GM23338 (cell line): ENCODE results near the gene SYMPK. TPM values are rescaled to one million over a fixed set of nuclear protein-coding genes. Genes with fewer than 3 reads are reported as not detected.

ENCODE experiments used
- ATAC-seq: fragments of 200-7000 bp; cut with Tn5 transposase; 3 replicates; pipeline ENCODE4 v1.9.1; 2020
- DNase-seq: peaks from one replicate; pipeline ENCODE4 v3.0.0-alpha.2; 2015; ENCODE audit warnings: low spot score
- H2AFZ ChIP-seq: fragments of 200-600 bp; sonication (generic); 2 replicates; pipeline ENCODE4 v1.8.0; 2016; ENCODE audit warnings: antibody characterized with exemption, mild to moderate bottlenecking, moderate library complexity
- H3F3A ChIP-seq: fragments of 200-600 bp; sonication (generic); replicated peaks from 2 replicates; pipeline ENCODE4 v1.8.0; 2017; ENCODE audit warnings: antibody characterized with exemption, mixed run types, low read depth
- H3K27ac ChIP-seq: fragments of 200-600 bp; sonication (generic); 2 replicates; pipeline ENCODE4 v1.6.1; 2016; ENCODE audit warnings: low read depth
- H3K27me3 ChIP-seq: fragments of 200-600 bp; sonication (generic); 2 replicates; pipeline ENCODE4 v1.8.0; 2016; ENCODE audit warnings: mild to moderate bottlenecking, mixed run types, moderate library complexity; ENCODE audit not compliant: insufficient read depth
- H3K36me3 ChIP-seq: fragments of 200-600 bp; sonication (generic); 2 replicates; pipeline ENCODE4 v1.8.0; 2016; ENCODE audit warnings: mild to moderate bottlenecking; ENCODE audit not compliant: insufficient read depth
- H3K4me1 ChIP-seq: fragments of 200-600 bp; sonication (generic); 2 replicates; pipeline ENCODE4 v1.8.0; 2016; ENCODE audit warnings: mild to moderate bottlenecking, moderate library complexity; ENCODE audit not compliant: insufficient read depth
- H3K4me2 ChIP-seq: fragments of 200-600 bp; sonication (generic); 2 replicates; pipeline ENCODE4 v1.7.1; 2017; ENCODE audit warnings: mixed run types
- H3K4me3 ChIP-seq: fragments of 200-600 bp; sonication (generic); 2 replicates; pipeline ENCODE4 v1.6.1; 2016; ENCODE audit warnings: mixed run types
- H3K79me2 ChIP-seq: fragments of 200-600 bp; sonication (generic); replicated peaks from 2 replicates; pipeline ENCODE4 v1.8.0; 2017; ENCODE audit warnings: mild to moderate bottlenecking; ENCODE audit not compliant: insufficient read depth
- H3K9me2 ChIP-seq: fragments of 200-600 bp; sonication (generic); 2 replicates; pipeline ENCODE4 v1.8.0; 2017; ENCODE audit not compliant: insufficient read depth
- H4K20me1 ChIP-seq: fragments of 200-600 bp; sonication (generic); replicated peaks from 2 replicates; pipeline ENCODE4 v1.8.0; 2017; ENCODE audit warnings: mild to moderate bottlenecking; ENCODE audit not compliant: insufficient read depth
- H3K27ac Mint-ChIP-seq: 2 replicates; pipeline ENCODE4 v1.8.0; 2020; ENCODE audit warnings: inconsistent platforms, mild to moderate bottlenecking, moderate library complexity, mixed read lengths
- H3K27me3 Mint-ChIP-seq: 3 replicates; pipeline ENCODE4 v1.8.0; 2022; ENCODE audit warnings: low read depth, mild to moderate bottlenecking, moderate library complexity, mixed read lengths, inconsistent platforms; ENCODE audit not compliant: insufficient read depth, poor library complexity
- H3K36me3 Mint-ChIP-seq: 3 replicates; pipeline ENCODE4 v1.8.0; 2021; ENCODE audit warnings: low read depth, mild to moderate bottlenecking, inconsistent platforms, moderate library complexity, mixed read lengths
- H3K4me1 Mint-ChIP-seq: 3 replicates; pipeline ENCODE4 v1.8.0; 2020; ENCODE audit warnings: mild to moderate bottlenecking, inconsistent platforms, mixed read lengths
- H3K4me3 Mint-ChIP-seq: 3 replicates; pipeline ENCODE4 v1.8.0; 2021; ENCODE audit warnings: moderate library complexity, mild to moderate bottlenecking, inconsistent platforms, mixed read lengths
- H3K9me3 Mint-ChIP-seq: 3 replicates; pipeline ENCODE4 v1.8.0; 2020; ENCODE audit warnings: moderate library complexity, mild to moderate bottlenecking, inconsistent platforms, mixed read lengths
- CREB1 ChIP-seq: fragments of 250-450 bp; sonication (Bioruptor Pico); IDR thresholded peaks from 2 replicates; pipeline ENCODE4 v1.5.0; 2020; ENCODE audit warnings: low read depth, mild to moderate bottlenecking, moderate library complexity
- EZH2 ChIP-seq: fragments of 200-600 bp; sonication (generic); IDR thresholded peaks from one replicate; pipeline ENCODE4 v1.8.0; 2017; ENCODE audit warnings: antibody characterized with exemption, mild to moderate bottlenecking, low read depth; ENCODE audit not compliant: unreplicated experiment
- EZH2phosphoT487 ChIP-seq: fragments of 200-600 bp; sonication (generic); IDR thresholded peaks from one replicate; pipeline ENCODE4 v1.8.1; 2018; ENCODE audit warnings: antibody characterized with exemption; ENCODE audit not compliant: unreplicated experiment
- NANOG ChIP-seq: IDR thresholded peaks from 2 replicates; pipeline ENCODE4 v1.6.1; 2016; ENCODE audit warnings: antibody characterized with exemption, borderline replicate concordance
- POLR2AphosphoS5 ChIP-seq: IDR thresholded peaks from 2 replicates; pipeline ENCODE4 v1.6.1; 2016; ENCODE audit warnings: antibody characterized with exemption, low read depth
- STAT1 ChIP-seq: IDR thresholded peaks from one replicate; pipeline ENCODE4 v1.6.1; 2016; ENCODE audit warnings: antibody characterized with exemption; ENCODE audit not compliant: unreplicated experiment
- ZNF114 ChIP-seq: fragments of 250-450 bp; sonication (Bioruptor Pico); IDR thresholded peaks from 2 replicates; pipeline ENCODE4 v1.5.0; 2020; ENCODE audit warnings: mild to moderate bottlenecking, moderate library complexity
- ZNF331 ChIP-seq: fragments of 250-450 bp; sonication (Bioruptor Pico); IDR thresholded peaks from 2 replicates; pipeline ENCODE4 v1.5.0; 2020; ENCODE audit warnings: low read depth, mild to moderate bottlenecking, moderate library complexity
- polyA plus RNA-seq: library from polyadenylated mRNA; unstranded; fragments of >200 nt; fragmentation: Nextera tagmentation; extraction: Ambion mirVana; gene quantifications from 2 replicates; pipeline ENCODE4 v1.2.1, GENCODE V29; 2016
- total RNA-seq: library from RNA; depleted of rRNA; stranded (reverse); fragments of >200 nt; shearing (Covaris generic); gene quantifications from 2 replicates; pipeline ENCODE4 v1.2.3, GENCODE V29; 2014
- TF ChIP-seq, protein P1 (sequence below), 2 experiments: fragments of 200-600 bp in 1 of 2; sonication (generic) in 1 of 2; conservative IDR thresholded peaks; 2 replicates each; pipeline versions ENCODE4 v1.5.1 to v1.6.1; 2016 to 2017; ENCODE audit warnings: antibody characterized with exemption in 2 of 2, low read depth in 2 of 2, mild to moderate bottlenecking in 2 of 2, moderate library complexity in 1 of 2
- TF ChIP-seq, protein P2 (sequence below): IDR thresholded peaks from one replicate; pipeline ENCODE4 v1.6.1; 2018; ENCODE audit warnings: antibody characterized with exemption; ENCODE audit not compliant: unreplicated experiment

Gene SYMPK
- total and polyA plus RNA-seq, 2 experiments from 2014 or later: 36.8 to 82.1 TPM

DNA sequence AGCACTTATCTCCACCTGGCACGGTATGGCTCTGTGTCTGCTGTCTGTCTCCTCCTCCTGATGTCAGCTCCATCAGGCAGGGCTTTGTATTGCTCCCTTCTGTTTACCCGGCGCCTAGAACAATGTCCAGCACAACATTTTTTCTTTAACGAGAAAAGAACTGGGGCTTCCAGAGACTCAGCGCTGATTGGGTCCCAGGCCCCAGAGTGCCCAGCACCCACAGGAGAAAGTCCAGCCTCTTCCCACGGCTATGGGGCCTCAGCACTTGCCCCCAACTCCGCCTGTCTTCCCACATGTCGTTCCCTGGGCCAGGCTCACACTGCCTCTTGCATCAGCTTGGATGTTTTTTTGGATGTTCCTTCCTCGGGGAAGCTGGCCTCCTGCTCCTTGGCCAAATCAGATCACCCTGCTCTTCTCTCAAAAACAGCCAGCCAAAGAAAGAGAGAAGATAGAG, 32.6 kb upstream of the SYMPK start:
- H3K9me3 Mint-ChIP-seq: no peaks in the 10 kb centered on the region; the same call in 2 of the 3 replicates
- H3K27ac Mint-ChIP-seq: 0 out of 2 replicates have a peak overlapping the region, but pooled peaks have one; percentile 10
- H2AFZ ChIP-seq: no peak overlapping the region
- DNase-seq: no peak
- TF ChIP-seq EZH2 (no peak), NANOG (no peak), EZH2phosphoT487 (no peak), CREB1 (CRISPR knock-in tag) (no peak), ZNF114 (no peak), POLR2AphosphoS5 (no peak), ZNF331 (CRISPR knock-in tag) (no peak)
- H3K36me3 Mint-ChIP-seq: peaks cover 26% of the 10 kb centered on the region
- H4K20me1 ChIP-seq: no peaks in the 10 kb centered on the region; the same call in 1 of the 2 replicates
- H3K4me2 ChIP-seq: no peak overlapping the region
- no peak overlapping the region; the same call in 1 of the 2 replicates for H3K27ac ChIP-seq
- peaks cover 9% of the 10 kb centered on the region for H3K27me3 Mint-ChIP-seq
- no peaks in the 10 kb centered on the region for H3K9me2 ChIP-seq
- H3K4me1 Mint-ChIP-seq: peaks cover 6% of the 10 kb centered on the region
- no peak overlapping the region for H3K4me3 ChIP-seq
- H3K36me3 ChIP-seq: no peaks in the 10 kb centered on the region
- no peak overlapping the region; the same call in 2 of the 3 replicates for H3K4me3 Mint-ChIP-seq
- peaks cover 7% of the 10 kb centered on the region; the same call in 1 of the 2 replicates for H3F3A ChIP-seq
- H3K27me3 ChIP-seq: peaks cover 8% of the 10 kb centered on the region
- H3K79me2 ChIP-seq: no peaks in the 10 kb centered on the region
- ATAC-seq: no peak
- H3K4me1 ChIP-seq: 0 out of 2 replicates have a peak, but pooled peaks cover 3% of the 10 kb centered on the region

DNA sequence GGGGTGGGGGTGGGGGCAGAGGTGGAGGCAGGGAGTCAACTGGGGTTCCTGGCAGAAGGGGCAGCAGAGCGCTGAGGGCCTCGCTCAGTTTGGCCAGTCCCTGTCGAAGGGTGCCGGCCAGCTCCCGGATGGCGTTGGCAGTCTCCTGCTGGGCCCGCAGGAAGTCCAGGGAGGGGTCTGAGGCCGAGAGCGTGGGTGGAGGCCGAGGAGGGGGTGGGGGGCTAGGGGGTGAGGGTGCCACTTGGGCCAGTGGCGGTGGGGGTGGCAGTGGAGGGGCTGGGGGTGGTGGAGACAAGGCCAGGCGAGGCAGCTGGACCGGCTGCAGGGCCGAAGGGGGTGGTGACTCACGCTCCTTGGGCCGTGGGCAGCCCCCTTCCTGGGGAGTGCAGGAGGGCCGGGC, 27.9 kb upstream of the SYMPK start:
- Histone ChIP-seq H3K9me2 (no peaks in the 10 kb centered on the region), H2AFZ (no peak overlapping the region), H3K79me2 (no peaks in the 10 kb centered on the region), H3F3A (peaks cover 6% of the 10 kb centered on the region; the same call in 1 of the 2 replicates), H4K20me1 (no peaks in the 10 kb centered on the region; the same call in 1 of the 2 replicates), H3K4me1 (peaks cover 3% of the 10 kb centered on the region; the same call in 1 of the 2 replicates), H3K36me3 (no peaks in the 10 kb centered on the region), H3K4me2 (no peak overlapping the region), H3K27ac (no peak overlapping the region), H3K4me3 (no peak overlapping the region), H3K27me3 (no peaks in the 10 kb centered on the region)
- H3K27me3 Mint-ChIP-seq: peaks cover 11% of the 10 kb centered on the region
- H3K4me3 Mint-ChIP-seq: no peak overlapping the region
- H3K9me3 Mint-ChIP-seq: no peaks in the 10 kb centered on the region; the same call in 2 of the 3 replicates
- H3K27ac Mint-ChIP-seq: no peak overlapping the region
- H3K36me3 Mint-ChIP-seq: peaks cover 10% of the 10 kb centered on the region
- ATAC-seq (no peak), DNase-seq (no peak)
- H3K4me1 Mint-ChIP-seq: peaks cover 6% of the 10 kb centered on the region
- TF ChIP-seq, protein P1, sequence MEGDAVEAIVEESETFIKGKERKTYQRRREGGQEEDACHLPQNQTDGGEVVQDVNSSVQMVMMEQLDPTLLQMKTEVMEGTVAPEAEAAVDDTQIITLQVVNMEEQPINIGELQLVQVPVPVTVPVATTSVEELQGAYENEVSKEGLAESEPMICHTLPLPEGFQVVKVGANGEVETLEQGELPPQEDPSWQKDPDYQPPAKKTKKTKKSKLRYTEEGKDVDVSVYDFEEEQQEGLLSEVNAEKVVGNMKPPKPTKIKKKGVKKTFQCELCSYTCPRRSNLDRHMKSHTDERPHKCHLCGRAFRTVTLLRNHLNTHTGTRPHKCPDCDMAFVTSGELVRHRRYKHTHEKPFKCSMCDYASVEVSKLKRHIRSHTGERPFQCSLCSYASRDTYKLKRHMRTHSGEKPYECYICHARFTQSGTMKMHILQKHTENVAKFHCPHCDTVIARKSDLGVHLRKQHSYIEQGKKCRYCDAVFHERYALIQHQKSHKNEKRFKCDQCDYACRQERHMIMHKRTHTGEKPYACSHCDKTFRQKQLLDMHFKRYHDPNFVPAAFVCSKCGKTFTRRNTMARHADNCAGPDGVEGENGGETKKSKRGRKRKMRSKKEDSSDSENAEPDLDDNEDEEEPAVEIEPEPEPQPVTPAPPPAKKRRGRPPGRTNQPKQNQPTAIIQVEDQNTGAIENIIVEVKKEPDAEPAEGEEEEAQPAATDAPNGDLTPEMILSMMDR (conservative IDR thresholded peaks at IDR 0.05; ENCODE audit: low read depth in 2 of 2): no peak
- TF ChIP-seq STAT1: no peak
- TF ChIP-seq, protein P2, sequence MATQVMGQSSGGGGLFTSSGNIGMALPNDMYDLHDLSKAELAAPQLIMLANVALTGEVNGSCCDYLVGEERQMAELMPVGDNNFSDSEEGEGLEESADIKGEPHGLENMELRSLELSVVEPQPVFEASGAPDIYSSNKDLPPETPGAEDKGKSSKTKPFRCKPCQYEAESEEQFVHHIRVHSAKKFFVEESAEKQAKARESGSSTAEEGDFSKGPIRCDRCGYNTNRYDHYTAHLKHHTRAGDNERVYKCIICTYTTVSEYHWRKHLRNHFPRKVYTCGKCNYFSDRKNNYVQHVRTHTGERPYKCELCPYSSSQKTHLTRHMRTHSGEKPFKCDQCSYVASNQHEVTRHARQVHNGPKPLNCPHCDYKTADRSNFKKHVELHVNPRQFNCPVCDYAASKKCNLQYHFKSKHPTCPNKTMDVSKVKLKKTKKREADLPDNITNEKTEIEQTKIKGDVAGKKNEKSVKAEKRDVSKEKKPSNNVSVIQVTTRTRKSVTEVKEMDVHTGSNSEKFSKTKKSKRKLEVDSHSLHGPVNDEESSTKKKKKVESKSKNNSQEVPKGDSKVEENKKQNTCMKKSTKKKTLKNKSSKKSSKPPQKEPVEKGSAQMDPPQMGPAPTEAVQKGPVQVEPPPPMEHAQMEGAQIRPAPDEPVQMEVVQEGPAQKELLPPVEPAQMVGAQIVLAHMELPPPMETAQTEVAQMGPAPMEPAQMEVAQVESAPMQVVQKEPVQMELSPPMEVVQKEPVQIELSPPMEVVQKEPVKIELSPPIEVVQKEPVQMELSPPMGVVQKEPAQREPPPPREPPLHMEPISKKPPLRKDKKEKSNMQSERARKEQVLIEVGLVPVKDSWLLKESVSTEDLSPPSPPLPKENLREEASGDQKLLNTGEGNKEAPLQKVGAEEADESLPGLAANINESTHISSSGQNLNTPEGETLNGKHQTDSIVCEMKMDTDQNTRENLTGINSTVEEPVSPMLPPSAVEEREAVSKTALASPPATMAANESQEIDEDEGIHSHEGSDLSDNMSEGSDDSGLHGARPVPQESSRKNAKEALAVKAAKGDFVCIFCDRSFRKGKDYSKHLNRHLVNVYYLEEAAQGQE: no peak
- no peak for TF ChIP-seq ZNF331 (CRISPR knock-in tag)
- TF ChIP-seq NANOG: no peak
- no peak for TF ChIP-seq CREB1 (CRISPR knock-in tag)
